Measurements from ENCODE around the gene YPEL2. TPM values are rescaled to one million over a fixed set of nuclear protein-coding genes. Genes with fewer than 3 reads are reported as not detected.

Gene YPEL2
- total RNA-seq, 1 experiment from 2014 or later, result 1.1 TPM

DNA sequence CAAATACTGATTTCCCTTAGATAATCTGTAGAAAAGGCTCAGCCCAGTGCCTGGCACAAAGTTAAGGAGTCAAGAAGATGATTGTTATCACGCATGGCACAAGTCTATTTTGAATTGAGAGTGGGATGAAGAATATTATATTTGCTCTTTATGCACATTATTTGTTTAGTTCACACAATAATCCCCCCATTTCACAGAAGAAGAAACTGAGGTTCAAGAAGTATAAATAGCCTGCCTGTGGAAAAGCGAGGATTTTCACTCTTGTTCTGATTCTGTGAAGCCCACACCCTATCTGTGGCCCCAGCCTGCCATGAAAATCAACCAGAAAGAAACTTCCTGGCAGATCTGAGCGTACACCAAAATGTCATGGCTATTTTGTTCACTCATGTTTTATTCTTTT, 73.0 kb downstream of the YPEL2 start:
- intact Hi-C loops (cut with micrococcal nuclease; ENCODE audit: unreplicated experiment), result no loop called here
- no peaks in the 10 kb centered on the region for H3K27me3 ChIP-seq (ENCODE audit: control insufficient read depth, insufficient read depth, low read length)
- H3K9me3 ChIP-seq (ENCODE audit: control insufficient read depth, insufficient read depth, low read depth, low read length), result no peaks in the 10 kb centered on the region
- BruUV-seq (replicated peaks), result no TSS peak
- ATAC-seq (no peak), DNase-seq (ENCODE audit: low read depth, low spot score) (no peak)
- TF ChIP-seq SIN3A (IDR thresholded peaks at IDR 0.05; ENCODE audit: borderline replicate concordance, insufficient read depth, low read depth, low read length) (no peak), TCF7L2 (IDR thresholded peaks at IDR 0.05; ENCODE audit: low read depth, low read length) (no peak), POLR2AphosphoS5 (IDR thresholded peaks at IDR 0.05; ENCODE audit: low read depth, low read length) (no peak)
- TF ChIP-seq, protein P1, sequence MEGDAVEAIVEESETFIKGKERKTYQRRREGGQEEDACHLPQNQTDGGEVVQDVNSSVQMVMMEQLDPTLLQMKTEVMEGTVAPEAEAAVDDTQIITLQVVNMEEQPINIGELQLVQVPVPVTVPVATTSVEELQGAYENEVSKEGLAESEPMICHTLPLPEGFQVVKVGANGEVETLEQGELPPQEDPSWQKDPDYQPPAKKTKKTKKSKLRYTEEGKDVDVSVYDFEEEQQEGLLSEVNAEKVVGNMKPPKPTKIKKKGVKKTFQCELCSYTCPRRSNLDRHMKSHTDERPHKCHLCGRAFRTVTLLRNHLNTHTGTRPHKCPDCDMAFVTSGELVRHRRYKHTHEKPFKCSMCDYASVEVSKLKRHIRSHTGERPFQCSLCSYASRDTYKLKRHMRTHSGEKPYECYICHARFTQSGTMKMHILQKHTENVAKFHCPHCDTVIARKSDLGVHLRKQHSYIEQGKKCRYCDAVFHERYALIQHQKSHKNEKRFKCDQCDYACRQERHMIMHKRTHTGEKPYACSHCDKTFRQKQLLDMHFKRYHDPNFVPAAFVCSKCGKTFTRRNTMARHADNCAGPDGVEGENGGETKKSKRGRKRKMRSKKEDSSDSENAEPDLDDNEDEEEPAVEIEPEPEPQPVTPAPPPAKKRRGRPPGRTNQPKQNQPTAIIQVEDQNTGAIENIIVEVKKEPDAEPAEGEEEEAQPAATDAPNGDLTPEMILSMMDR (IDR thresholded peaks at IDR 0.05), result no peak
- TF ChIP-seq, protein P2, sequence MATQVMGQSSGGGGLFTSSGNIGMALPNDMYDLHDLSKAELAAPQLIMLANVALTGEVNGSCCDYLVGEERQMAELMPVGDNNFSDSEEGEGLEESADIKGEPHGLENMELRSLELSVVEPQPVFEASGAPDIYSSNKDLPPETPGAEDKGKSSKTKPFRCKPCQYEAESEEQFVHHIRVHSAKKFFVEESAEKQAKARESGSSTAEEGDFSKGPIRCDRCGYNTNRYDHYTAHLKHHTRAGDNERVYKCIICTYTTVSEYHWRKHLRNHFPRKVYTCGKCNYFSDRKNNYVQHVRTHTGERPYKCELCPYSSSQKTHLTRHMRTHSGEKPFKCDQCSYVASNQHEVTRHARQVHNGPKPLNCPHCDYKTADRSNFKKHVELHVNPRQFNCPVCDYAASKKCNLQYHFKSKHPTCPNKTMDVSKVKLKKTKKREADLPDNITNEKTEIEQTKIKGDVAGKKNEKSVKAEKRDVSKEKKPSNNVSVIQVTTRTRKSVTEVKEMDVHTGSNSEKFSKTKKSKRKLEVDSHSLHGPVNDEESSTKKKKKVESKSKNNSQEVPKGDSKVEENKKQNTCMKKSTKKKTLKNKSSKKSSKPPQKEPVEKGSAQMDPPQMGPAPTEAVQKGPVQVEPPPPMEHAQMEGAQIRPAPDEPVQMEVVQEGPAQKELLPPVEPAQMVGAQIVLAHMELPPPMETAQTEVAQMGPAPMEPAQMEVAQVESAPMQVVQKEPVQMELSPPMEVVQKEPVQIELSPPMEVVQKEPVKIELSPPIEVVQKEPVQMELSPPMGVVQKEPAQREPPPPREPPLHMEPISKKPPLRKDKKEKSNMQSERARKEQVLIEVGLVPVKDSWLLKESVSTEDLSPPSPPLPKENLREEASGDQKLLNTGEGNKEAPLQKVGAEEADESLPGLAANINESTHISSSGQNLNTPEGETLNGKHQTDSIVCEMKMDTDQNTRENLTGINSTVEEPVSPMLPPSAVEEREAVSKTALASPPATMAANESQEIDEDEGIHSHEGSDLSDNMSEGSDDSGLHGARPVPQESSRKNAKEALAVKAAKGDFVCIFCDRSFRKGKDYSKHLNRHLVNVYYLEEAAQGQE (IDR thresholded peaks at IDR 0.05; ENCODE audit: insufficient read depth in 1 of 2, low read depth in 2 of 2, low read length in 1 of 2), result no peak
- no peaks in the 10 kb centered on the region for H3K4me1 ChIP-seq (ENCODE audit: control insufficient read depth, insufficient read depth, low read length)
- H3K36me3 ChIP-seq (ENCODE audit: control insufficient read depth, insufficient read depth, low read length), result no peaks in the 10 kb centered on the region
- no peak overlapping the region for H3K27ac ChIP-seq (ENCODE audit: low read length)
- POLR2A ChIA-PET, result no interaction called here
- H3K4me3 ChIP-seq (ENCODE audit: low read depth in 2 of 2, low read length in 2 of 2), result no peak overlapping the region
- in situ Hi-C loops (cut with HindIII; ENCODE audit: low pct_unique_long_range_greater_than_20kb, low sequenced_read_pairs), result no loop called here
- CTCF ChIA-PET, result no interaction called here

DNA sequence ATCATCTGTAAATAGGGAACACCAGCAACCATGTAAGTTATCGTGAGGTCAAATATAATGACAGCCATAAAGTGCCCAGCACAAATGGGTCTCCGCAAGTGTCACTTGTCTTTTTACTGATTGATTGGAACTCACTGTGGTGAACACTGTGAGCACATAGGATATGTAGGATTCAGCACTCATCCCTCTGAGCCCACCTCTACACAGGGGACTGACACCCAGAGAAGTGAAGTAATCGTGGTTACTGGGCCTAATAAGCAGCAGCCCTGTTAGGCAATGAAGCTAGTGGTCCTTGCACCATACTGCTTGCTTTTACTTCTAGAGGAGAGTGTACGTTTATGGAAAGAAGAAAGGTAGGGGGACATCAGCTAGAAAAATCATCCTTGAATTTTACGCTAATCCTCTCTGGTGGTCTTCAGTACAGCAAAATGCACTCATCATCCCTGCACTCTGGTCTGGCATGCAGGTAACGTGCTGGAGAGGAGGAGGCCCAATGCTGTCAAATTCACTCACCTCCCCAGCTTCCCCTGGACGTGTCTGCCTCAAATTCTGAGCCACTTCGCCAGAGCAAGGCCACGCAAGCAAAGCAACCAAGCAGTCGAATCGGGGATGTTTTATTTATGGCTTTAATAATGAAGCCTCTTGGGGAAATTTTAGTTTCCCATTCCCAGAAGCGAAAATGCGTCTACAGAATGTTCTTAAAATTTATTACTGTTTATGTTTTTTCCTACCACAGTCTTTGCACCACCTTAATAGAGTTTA, 74.7 kb downstream of the YPEL2 start:
- BruUV-seq (replicated peaks), result no TSS peak
- in situ Hi-C loops (cut with HindIII; ENCODE audit: low pct_unique_long_range_greater_than_20kb, low sequenced_read_pairs), result no loop called here
- no peak overlapping the region for H3K27ac ChIP-seq (ENCODE audit: low read length)
- ATAC-seq, result no peak
- no peak for DNase-seq (ENCODE audit: low read depth, low spot score)
- no peak overlapping the region for H3K4me3 ChIP-seq (ENCODE audit: low read depth in 2 of 2, low read length in 2 of 2)
- H3K27me3 ChIP-seq (ENCODE audit: control insufficient read depth, insufficient read depth, low read length), result no peaks in the 10 kb centered on the region
- no peaks in the 10 kb centered on the region; the same call in 1 of the 2 replicates for H3K9me3 ChIP-seq (ENCODE audit: control insufficient read depth, insufficient read depth, low read depth, low read length)
- H3K4me1 ChIP-seq (ENCODE audit: control insufficient read depth, insufficient read depth, low read length), result no peaks in the 10 kb centered on the region
- intact Hi-C loops (cut with micrococcal nuclease; ENCODE audit: unreplicated experiment), result no loop called here
- TF ChIP-seq TCF7L2 (IDR thresholded peaks at IDR 0.05; ENCODE audit: low read depth, low read length), result no peak
- no peaks in the 10 kb centered on the region for H3K36me3 ChIP-seq (ENCODE audit: control insufficient read depth, insufficient read depth, low read length)
- ChIA-PET CTCF (no interaction called here), POLR2A (no interaction called here)

DNA sequence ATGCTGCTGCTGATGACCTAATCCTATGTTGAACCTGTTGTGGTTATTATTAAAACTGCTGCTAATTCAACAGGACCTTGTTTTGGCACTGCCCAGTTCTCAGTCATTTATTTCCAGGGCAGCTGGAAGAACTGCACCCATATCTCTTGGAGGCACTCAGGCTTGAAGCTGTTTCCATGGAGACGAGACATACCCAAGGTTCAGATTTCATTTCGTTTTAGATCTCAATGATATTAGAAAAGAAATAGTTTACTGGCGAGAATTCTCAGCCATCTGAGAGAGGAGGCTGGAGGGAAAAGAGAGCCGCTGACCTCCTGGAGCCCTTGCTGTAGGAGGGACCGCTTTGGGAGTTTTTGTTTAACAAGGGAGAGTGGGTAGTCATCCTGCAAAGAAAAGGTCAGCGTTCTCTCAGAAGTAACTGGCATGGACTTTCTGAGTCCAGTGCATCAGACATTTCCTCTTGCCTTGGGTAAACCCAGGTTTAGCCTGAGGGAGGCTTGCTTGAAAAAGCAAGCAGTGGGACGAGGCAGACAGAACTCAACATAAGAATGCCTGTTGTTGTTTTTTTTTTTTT, 75.4 kb downstream of the YPEL2 start:
- CTCF ChIA-PET, result no interaction called here
- Histone ChIP-seq H3K27ac (ENCODE audit: low read length) (no peak overlapping the region), H3K9me3 (ENCODE audit: control insufficient read depth, insufficient read depth, low read depth, low read length) (no peaks in the 10 kb centered on the region; the same call in 1 of the 2 replicates), H3K4me3 (ENCODE audit: low read depth in 2 of 2, low read length in 2 of 2) (no peak overlapping the region), H3K4me1 (ENCODE audit: control insufficient read depth, insufficient read depth, low read length) (no peaks in the 10 kb centered on the region), H3K36me3 (ENCODE audit: control insufficient read depth, insufficient read depth, low read length) (no peaks in the 10 kb centered on the region), H3K27me3 (ENCODE audit: control insufficient read depth, insufficient read depth, low read length) (no peaks in the 10 kb centered on the region)
- no peak for DNase-seq (ENCODE audit: low read depth, low spot score)
- TF ChIP-seq SIN3A (IDR thresholded peaks at IDR 0.05; ENCODE audit: borderline replicate concordance, insufficient read depth, low read depth, low read length), result no peak
- no peak for TF ChIP-seq TCF7L2 (IDR thresholded peaks at IDR 0.05; ENCODE audit: low read depth, low read length)
- no peak for TF ChIP-seq POLR2AphosphoS5 (IDR thresholded peaks at IDR 0.05; ENCODE audit: low read depth, low read length)
- TF ChIP-seq, protein P2 (IDR thresholded peaks at IDR 0.05; ENCODE audit: insufficient read depth in 1 of 2, low read depth in 2 of 2, low read length in 1 of 2), result no peak
- TF ChIP-seq, protein P1 (IDR thresholded peaks at IDR 0.05), result no peak
- no peak for ATAC-seq
- no TSS peak for BruUV-seq (replicated peaks)
- POLR2A ChIA-PET, result no interaction called here
- in situ Hi-C loops (cut with HindIII; ENCODE audit: low pct_unique_long_range_greater_than_20kb, low sequenced_read_pairs) (no loop called here), intact Hi-C loops (cut with micrococcal nuclease; ENCODE audit: unreplicated experiment) (no loop called here)

Data from Panc1 (cell line).